ENCODE data around the gene MYH6. TPM values are rescaled to one million over a fixed set of nuclear protein-coding genes. Genes with fewer than 3 reads are reported as not detected.

The MYH6 gene
- total RNA-seq, 2 donors from 2014 or later = 1.6 TPM; not detected in 1

- no peak for DNase-seq
- H3K4me3 ChIP-seq = no peak overlapping the region
- peaks cover 7% of the 10 kb centered on the region for H3K4me1 ChIP-seq
- H3K27me3 ChIP-seq = peaks cover 26% of the 10 kb centered on the region
- intact Hi-C loops (cut with DNase I) = no loop called here
- H3K9me3 ChIP-seq = no peaks in the 10 kb centered on the region
- no peak overlapping the region for H3K27ac ChIP-seq
- H3K9ac ChIP-seq (ENCODE audit: low read depth in 2 of 2, low read length in 2 of 2) = no peak overlapping the region
- H3K36me3 ChIP-seq = no peaks in the 10 kb centered on the region
- TF ChIP-seq, protein P1, sequence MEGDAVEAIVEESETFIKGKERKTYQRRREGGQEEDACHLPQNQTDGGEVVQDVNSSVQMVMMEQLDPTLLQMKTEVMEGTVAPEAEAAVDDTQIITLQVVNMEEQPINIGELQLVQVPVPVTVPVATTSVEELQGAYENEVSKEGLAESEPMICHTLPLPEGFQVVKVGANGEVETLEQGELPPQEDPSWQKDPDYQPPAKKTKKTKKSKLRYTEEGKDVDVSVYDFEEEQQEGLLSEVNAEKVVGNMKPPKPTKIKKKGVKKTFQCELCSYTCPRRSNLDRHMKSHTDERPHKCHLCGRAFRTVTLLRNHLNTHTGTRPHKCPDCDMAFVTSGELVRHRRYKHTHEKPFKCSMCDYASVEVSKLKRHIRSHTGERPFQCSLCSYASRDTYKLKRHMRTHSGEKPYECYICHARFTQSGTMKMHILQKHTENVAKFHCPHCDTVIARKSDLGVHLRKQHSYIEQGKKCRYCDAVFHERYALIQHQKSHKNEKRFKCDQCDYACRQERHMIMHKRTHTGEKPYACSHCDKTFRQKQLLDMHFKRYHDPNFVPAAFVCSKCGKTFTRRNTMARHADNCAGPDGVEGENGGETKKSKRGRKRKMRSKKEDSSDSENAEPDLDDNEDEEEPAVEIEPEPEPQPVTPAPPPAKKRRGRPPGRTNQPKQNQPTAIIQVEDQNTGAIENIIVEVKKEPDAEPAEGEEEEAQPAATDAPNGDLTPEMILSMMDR (IDR thresholded peaks at IDR 0.05) = no peak
Measured at GRCh38 chr14:23355871-23356435, 52.1 kb downstream of the MYH6 start.

DNA sequence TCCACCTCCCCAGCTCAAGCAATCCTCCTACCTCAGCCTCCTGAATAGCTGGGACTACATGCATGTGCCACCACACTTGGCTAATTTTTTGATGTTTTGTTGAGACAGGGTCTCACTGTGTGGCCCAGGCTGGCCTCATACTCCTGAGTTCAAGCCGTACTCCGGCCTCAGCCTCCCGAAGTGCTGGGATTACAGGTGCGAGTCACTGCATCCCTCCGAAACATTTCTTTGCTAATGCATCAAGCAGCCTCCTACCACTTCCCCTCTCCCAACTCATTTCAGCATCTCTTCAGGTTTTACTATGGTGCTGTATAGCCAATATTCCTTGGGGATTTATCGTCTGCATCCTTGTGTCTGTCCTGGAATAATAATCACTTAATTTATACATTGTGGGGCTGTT, 53.1 kb downstream of the MYH6 start:
- Histone ChIP-seq H3K36me3 (no peaks in the 10 kb centered on the region), H3K27me3 (peaks cover 28% of the 10 kb centered on the region), H3K9me3 (no peaks in the 10 kb centered on the region), H3K27ac (no peak overlapping the region), H3K9ac (ENCODE audit: low read depth in 2 of 2, low read length in 2 of 2) (no peak overlapping the region), H3K4me3 (no peak overlapping the region), H3K4me1 (peaks cover 7% of the 10 kb centered on the region)
- DNase-seq = no peak
- TF ChIP-seq, protein P1 (IDR thresholded peaks at IDR 0.05) = no peak
- intact Hi-C loops (cut with DNase I) = no loop called here

DNA sequence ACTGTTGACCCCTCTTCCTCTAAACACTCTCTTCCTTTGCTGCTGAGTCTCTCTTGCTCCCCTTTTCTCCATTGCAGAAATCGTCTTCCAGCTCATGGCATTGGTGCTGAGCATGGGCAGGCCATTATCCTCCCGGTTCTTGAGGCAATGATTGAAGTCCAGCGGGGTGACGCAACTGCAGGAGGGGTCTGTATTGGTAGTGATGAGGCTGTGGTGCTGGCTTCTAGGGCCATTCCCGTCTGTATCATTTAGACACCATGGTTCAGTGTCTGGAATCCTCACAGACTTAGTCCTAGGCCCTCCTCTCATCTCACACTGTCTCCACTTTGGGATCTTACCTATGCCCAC, 54.7 kb downstream of the MYH6 start:
- Histone ChIP-seq H3K4me1 (peaks cover 7% of the 10 kb centered on the region), H3K4me3 (no peak overlapping the region), H3K27me3 (peaks cover 28% of the 10 kb centered on the region), H3K9me3 (no peaks in the 10 kb centered on the region), H3K27ac (no peak overlapping the region), H3K9ac (ENCODE audit: low read depth in 2 of 2, low read length in 2 of 2) (no peak overlapping the region), H3K36me3 (no peaks in the 10 kb centered on the region)
- TF ChIP-seq, protein P1 (IDR thresholded peaks at IDR 0.05) = no peak
- no peak for DNase-seq
- intact Hi-C loops (cut with DNase I) = no loop called here

DNA sequence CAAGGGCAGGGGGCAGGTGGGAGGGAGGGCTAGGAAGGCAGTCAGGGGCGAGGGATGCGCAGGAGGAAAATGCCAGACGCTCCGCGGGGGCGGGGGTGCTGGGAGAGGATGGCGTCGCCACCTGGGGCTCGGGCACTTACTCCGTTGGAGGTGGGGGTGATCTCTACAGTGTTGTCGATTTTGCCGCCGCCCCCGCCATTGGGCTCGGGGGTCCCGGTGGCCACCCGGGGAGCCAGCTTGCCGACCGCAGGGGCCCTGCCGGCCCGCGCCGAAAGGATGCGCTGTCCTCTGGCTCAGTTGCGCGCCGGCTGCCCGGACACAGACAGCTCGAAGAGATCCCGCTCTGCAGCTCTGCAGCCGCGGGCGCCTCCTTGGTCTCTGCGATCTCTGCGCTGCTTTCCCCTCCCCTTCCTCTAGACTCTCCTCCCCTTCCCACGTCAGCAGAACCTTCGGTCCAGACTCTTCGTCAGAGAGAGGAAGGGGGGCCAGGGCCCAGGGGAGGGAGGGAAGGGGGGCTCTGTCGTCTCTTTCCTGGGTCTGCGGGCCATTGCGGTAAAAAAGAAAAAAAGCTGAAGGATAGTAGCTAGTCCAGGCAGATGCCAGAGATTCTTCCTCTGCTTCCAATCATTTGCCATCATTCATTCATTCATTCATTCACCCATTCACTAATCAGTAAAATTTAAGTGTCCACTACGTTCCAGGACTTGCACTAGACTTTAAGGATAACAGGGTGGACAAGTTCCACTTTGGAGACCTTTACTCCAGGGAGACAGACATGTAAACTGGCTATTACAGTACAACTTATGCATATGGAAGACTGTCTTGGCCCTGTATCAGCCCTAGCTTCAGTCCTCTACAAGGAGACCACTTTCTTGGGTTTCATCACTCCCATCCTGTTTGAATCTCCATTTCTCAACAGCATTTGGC, 55.3 kb downstream of the MYH6 start, which contains the start of gene SLC22A17:
SLC22A17 (minus strand) TSS at position 382 of the 927 bp plus-strand sequence.
- Histone ChIP-seq H3K4me1 (peaks cover 7% of the 10 kb centered on the region), H3K9ac (ENCODE audit: low read depth in 2 of 2, low read length in 2 of 2) (peak within 1 kb of the TSS; percentile 26 to 30), H3K4me3 (peak within 1 kb of the TSS; percentile 47), H3K27me3 (peaks cover 28% of the 10 kb centered on the region), H3K27ac (no peak within 1 kb of the TSS), H3K9me3 (no peaks in the 10 kb centered on the region), H3K36me3 (no peaks in the 10 kb centered on the region)
- peak; percentile 65 for DNase-seq
- intact Hi-C loops (cut with DNase I) = no loop called here
- TF ChIP-seq, protein P1 (IDR thresholded peaks at IDR 0.05) = no peak

DNA sequence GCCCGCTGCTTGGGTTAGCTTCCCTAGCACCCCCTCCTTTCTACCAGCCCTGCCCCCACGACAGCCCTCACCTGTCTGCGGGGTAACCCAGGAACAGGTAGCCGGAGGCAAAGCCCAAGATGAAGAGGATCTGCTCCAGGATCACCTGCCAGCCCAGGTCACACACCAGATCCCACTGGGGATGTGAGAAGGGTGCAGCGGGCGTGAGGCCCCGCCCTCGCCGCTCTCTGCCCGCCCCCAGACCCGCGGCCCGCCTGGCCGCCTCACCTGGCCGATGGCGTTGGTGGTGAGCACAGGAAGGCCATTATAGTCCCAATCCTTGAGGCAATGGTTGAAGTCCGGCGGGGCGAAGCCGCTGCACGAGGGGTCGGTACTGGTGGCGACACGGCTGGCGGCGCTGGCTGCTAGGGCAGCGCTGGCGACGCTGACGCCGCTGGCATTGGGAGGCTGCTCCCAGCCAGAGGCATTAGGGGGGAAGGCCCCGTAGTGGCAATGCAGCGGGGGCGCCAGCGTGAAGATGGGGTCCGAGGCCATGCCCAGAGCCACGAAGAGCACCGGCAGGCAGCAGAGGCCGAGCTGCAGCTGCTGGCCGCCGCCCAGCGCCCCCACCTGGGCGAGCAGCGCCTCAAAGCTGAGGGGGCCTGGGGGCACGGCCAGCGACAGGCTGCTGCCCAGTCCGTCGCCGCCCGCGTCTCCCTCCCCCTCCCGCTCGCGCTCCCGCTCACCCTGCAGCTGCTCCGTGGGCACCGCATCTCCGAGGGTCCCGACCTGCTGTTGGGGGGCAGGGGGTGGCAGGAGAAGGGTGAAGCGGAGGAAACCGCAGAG, 56.2 kb downstream of the MYH6 start:
- Histone ChIP-seq H3K4me3 (peak overlapping the region; percentile 47), H3K27ac (no peak overlapping the region), H3K9ac (ENCODE audit: low read depth in 2 of 2, low read length in 2 of 2) (peak overlapping the region; percentile 26 to 30), H3K27me3 (peaks cover 28% of the 10 kb centered on the region), H3K36me3 (no peaks in the 10 kb centered on the region), H3K4me1 (peaks cover 7% of the 10 kb centered on the region), H3K9me3 (no peaks in the 10 kb centered on the region)
- TF ChIP-seq, protein P1 (IDR thresholded peaks at IDR 0.05) = no peak
- DNase-seq = no peak
- intact Hi-C loops (cut with DNase I) = no loop called here
